ENCODE measurements around the gene NDE1.
A peak's percentile ranks its signal among the peaks of the same experiment; 100 is the strongest.
"Not testable (repeated sequence)": the region's sequence is repeated elsewhere in the genome, so short reads cannot be mapped to it uniquely, and the experiment has no call there.

Gene NDE1

DNA sequence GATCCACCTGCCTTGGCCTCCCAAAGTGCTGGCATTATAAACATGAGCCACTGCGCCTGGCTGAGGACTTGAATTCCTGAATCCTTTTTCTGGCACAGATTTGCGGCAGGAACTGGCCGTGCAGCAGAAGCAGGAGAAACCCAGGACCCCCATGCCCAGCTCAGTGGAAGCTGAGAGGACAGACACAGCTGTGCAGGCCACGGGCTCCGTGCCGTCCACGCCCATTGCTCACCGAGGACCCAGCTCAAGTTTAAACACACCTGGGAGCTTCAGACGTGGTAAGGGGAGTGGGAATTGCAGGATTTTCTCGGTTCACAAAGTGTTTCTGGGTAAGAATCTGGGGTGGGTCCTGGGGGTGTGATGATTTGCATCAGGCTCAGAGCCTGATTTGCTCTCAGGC, 41.0 kb downstream of the NDE1 start:
- H3K36me3 ChIP-seq (ENCODE audit: control insufficient read depth, insufficient read depth, low read length): peaks cover 84% of the 10 kb centered on the region
- no peaks in the 10 kb centered on the region for H3K4me1 ChIP-seq (ENCODE audit: control insufficient read depth, insufficient read depth, low read length, poor library complexity, severe bottlenecking)

DNA sequence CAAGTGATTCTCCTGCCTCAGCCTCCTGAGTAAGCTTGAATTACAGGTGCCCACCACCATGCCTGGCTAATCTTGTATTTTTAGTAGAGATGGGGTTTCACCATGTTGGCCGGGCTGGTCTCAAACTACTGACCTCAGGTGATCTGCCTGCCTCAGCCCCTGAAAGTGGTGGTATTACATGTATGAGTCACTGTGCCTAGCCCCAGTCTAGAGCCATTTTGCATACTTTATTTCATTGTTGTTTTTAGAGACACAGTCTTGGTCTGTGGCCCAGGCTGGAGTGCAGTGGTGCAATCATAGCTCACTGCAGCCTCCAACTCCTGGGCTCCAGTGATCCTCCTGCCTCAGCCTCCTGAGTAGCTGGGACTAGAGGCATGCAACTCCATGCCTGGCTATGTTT, 42.5 kb downstream of the NDE1 start:
- not testable (repeated sequence) for H3K4me3 ChIP-seq (ENCODE audit: insufficient read depth, low read depth, low read length, poor library complexity, severe bottlenecking); H3K27ac ChIP-seq (ENCODE audit: insufficient read depth, low read length, poor library complexity, severe bottlenecking); H3K27me3 ChIP-seq (replicated peaks; ENCODE audit: control insufficient read depth, insufficient read depth, low read length, poor library complexity, severe bottlenecking); H3K4me1 ChIP-seq (ENCODE audit: control insufficient read depth, insufficient read depth, low read length, poor library complexity, severe bottlenecking); DNase-seq; H3K9me3 ChIP-seq (ENCODE audit: control insufficient read depth, low read length)
- H3K36me3 ChIP-seq (ENCODE audit: control insufficient read depth, insufficient read depth, low read length): peaks cover 84% of the 10 kb centered on the region

More for the DNA sequence above, 41.0 kb downstream of the NDE1 start:
- H3K27ac ChIP-seq (ENCODE audit: insufficient read depth, low read length, poor library complexity, severe bottlenecking): no peak overlapping the region
- no peak for DNase-seq
- no peak overlapping the region for H3K4me3 ChIP-seq (ENCODE audit: insufficient read depth, low read depth, low read length, poor library complexity, severe bottlenecking)
- H3K9me3 ChIP-seq (ENCODE audit: control insufficient read depth, low read length): no peaks in the 10 kb centered on the region
- H3K27me3 ChIP-seq (replicated peaks; ENCODE audit: control insufficient read depth, insufficient read depth, low read length, poor library complexity, severe bottlenecking): no peaks in the 10 kb centered on the region

DNA sequence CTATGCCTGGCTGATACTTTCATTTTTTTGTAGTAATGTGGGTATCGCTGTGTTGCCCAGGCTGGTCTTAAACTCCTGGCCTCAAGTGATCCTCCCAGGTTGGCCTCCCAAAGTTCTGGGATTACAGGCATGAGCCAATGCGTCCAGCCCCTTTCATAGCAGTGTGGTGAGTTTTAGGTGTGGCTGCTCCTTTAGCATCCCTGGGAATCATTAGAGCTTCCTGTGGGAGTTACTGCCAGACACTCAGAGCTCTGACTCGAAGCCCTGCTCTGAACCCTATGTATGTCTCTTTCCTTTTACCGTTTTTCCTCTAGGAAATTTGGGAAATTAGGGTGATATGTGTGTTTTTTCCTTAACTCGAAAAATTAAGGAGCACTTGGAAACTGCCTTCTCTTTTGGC, 44.5 kb downstream of the NDE1 start:
- no peaks in the 10 kb centered on the region for H3K9me3 ChIP-seq (ENCODE audit: control insufficient read depth, low read length)
- no peak for DNase-seq
- H3K27ac ChIP-seq (ENCODE audit: insufficient read depth, low read length, poor library complexity, severe bottlenecking): no peak overlapping the region
- H3K27me3 ChIP-seq (replicated peaks; ENCODE audit: control insufficient read depth, insufficient read depth, low read length, poor library complexity, severe bottlenecking): no peaks in the 10 kb centered on the region
- no peak overlapping the region for H3K4me3 ChIP-seq (ENCODE audit: insufficient read depth, low read depth, low read length, poor library complexity, severe bottlenecking)
- no peaks in the 10 kb centered on the region for H3K4me1 ChIP-seq (ENCODE audit: control insufficient read depth, insufficient read depth, low read length, poor library complexity, severe bottlenecking)
- peaks cover 86% of the 10 kb centered on the region for H3K36me3 ChIP-seq (ENCODE audit: control insufficient read depth, insufficient read depth, low read length)

DNA sequence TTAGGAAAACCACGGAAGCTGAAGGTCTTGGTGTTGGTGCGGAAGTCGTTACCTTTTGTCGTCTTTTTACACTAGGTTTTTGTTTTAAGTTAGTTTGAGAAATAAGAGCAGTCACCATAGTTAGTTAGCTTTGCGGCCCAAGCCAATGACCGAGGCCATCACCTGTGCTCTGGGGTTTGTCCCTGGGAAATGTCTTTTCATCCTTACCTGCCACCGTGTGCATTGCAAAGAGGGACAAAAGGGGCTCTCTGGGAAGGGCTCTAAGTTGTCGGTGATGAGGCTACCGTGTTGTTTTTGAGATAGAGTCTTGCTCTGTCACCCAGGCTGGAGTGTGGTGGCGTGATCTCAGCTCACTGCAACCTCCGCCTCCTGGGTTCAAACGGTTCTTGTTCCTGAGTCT, 49.8 kb downstream of the NDE1 start:
- Histone ChIP-seq H3K9me3 (ENCODE audit: control insufficient read depth, low read length) (no peaks in the 10 kb centered on the region), H3K36me3 (ENCODE audit: control insufficient read depth, insufficient read depth, low read length) (peaks cover 70% of the 10 kb centered on the region), H3K27me3 (replicated peaks; ENCODE audit: control insufficient read depth, insufficient read depth, low read length, poor library complexity, severe bottlenecking) (no peaks in the 10 kb centered on the region), H3K27ac (ENCODE audit: insufficient read depth, low read length, poor library complexity, severe bottlenecking) (no peak overlapping the region), H3K4me3 (ENCODE audit: insufficient read depth, low read depth, low read length, poor library complexity, severe bottlenecking) (no peak overlapping the region), H3K4me1 (ENCODE audit: control insufficient read depth, insufficient read depth, low read length, poor library complexity, severe bottlenecking) (no peaks in the 10 kb centered on the region)
- DNase-seq: no peak

DNA sequence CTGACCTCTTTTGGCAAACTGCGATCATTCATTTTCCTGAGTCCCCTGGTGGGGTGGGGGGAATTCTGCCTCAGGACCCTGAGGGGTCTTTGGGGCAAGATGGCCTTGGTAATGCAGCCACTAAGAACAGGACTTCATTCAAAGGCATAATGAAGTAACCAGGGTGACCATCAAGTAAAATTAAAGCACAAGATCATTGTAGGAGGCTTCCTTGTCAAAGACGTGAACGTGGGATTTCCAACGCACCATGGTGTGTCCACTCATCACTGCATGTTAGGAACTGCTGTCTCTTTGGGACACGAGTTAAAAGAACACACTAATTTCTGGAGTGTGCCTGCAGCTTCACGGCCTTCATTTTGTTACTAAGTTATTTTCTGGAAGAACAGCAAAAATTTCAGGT, 51.3 kb downstream of the NDE1 start:
- peaks cover 63% of the 10 kb centered on the region for H3K36me3 ChIP-seq (ENCODE audit: control insufficient read depth, insufficient read depth, low read length)
- H3K9me3 ChIP-seq (ENCODE audit: control insufficient read depth, low read length): no peaks in the 10 kb centered on the region
- DNase-seq: no peak
- no peak overlapping the region for H3K4me3 ChIP-seq (ENCODE audit: insufficient read depth, low read depth, low read length, poor library complexity, severe bottlenecking)
- H3K27me3 ChIP-seq (replicated peaks; ENCODE audit: control insufficient read depth, insufficient read depth, low read length, poor library complexity, severe bottlenecking): no peaks in the 10 kb centered on the region
- no peak overlapping the region for H3K27ac ChIP-seq (ENCODE audit: insufficient read depth, low read length, poor library complexity, severe bottlenecking)
- no peaks in the 10 kb centered on the region for H3K4me1 ChIP-seq (ENCODE audit: control insufficient read depth, insufficient read depth, low read length, poor library complexity, severe bottlenecking)

DNA sequence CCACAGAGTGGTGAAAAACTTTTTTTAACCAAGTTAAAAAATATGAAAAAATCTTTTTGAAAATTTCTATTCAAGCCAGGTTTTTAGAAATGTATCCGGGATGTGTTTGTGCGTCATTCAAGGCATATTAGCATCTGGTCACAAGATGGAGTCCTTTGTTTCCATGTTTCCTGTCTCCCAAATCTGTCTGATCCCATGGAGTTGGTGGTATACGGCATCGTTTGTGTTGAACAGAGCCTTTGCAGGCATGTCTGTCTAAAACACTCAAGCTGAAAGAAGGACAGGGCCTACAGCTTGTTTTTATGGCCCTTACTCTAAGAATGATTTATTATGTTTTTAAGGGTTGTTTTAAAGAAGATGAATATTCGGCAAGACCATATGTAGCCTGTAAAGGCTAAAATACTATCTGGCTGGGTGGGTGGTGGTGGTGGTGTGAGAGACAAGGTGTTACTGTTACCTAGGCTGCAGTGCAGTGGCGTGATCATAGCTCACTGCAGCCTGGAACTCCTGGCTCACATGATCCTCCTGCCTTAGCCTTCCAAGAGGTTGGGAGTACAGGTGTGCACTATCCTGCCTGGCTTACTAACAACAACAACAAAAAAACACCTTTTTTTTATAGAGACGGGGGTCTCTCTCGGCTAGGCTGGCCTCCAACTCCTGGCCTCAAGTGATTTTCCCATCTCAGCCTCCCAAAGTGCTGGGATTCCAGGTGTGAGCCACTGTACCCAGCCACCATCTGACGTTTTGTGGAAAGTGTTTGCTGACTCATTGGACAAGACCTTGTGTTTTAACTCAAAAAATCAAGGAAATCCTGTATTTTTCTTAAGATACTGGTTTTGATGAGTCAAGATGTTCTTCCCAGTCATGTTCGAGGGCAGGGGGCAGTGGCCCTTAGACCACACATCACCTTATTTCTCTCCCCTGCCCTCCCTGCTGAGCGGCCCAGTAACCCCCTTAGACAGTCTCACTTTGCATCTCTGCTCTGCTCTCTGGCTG, 52.2 kb downstream of the NDE1 start:
- peaks cover 58% of the 10 kb centered on the region for H3K36me3 ChIP-seq (ENCODE audit: control insufficient read depth, insufficient read depth, low read length)
- no peak overlapping the region for H3K4me3 ChIP-seq (ENCODE audit: insufficient read depth, low read depth, low read length, poor library complexity, severe bottlenecking)
- no peak for DNase-seq
- no peak overlapping the region for H3K27ac ChIP-seq (ENCODE audit: insufficient read depth, low read length, poor library complexity, severe bottlenecking)
- no peaks in the 10 kb centered on the region for H3K27me3 ChIP-seq (replicated peaks; ENCODE audit: control insufficient read depth, insufficient read depth, low read length, poor library complexity, severe bottlenecking)
- no peaks in the 10 kb centered on the region for H3K9me3 ChIP-seq (ENCODE audit: control insufficient read depth, low read length)
- H3K4me1 ChIP-seq (ENCODE audit: control insufficient read depth, insufficient read depth, low read length, poor library complexity, severe bottlenecking): no peaks in the 10 kb centered on the region

DNA sequence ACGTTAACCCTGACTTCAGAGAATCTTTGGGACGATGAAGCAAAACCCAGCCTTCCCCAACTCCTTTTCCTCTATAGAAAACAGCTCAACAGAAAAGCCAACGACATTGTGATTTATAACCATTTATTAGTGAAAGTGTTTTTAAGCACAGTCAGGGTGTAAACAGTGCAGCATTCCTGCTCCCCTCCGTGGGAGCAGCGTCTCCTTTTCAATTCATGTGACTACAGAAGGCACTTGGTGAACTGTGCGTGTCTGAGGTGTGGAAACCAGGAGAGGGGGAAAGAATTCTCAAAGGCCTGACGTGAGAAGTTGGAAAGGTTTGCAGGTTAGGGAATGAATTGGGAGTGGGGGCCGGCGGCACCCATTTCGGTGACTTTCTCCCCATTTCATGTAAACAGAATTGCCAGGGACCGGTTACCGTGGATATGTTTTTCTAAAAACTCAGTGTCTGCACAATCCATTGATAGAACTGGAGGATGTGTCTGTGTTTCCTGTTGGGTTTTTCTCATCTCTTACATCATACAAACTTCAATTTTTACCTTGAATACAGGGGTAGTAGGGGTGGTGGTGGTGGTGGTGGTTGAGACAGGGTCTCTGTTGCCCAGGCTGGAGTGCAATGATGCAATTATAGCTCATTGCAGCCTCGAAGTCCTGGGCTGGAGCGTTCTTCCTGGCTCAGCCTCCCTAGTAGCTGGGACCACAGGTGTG, 53.1 kb downstream of the NDE1 start:
- Histone ChIP-seq H3K9me3 (ENCODE audit: control insufficient read depth, low read length) (no peaks in the 10 kb centered on the region), H3K4me1 (ENCODE audit: control insufficient read depth, insufficient read depth, low read length, poor library complexity, severe bottlenecking) (no peaks in the 10 kb centered on the region), H3K27ac (ENCODE audit: insufficient read depth, low read length, poor library complexity, severe bottlenecking) (no peak overlapping the region), H3K36me3 (ENCODE audit: control insufficient read depth, insufficient read depth, low read length) (peaks cover 49% of the 10 kb centered on the region), H3K4me3 (ENCODE audit: insufficient read depth, low read depth, low read length, poor library complexity, severe bottlenecking) (no peak overlapping the region), H3K27me3 (replicated peaks; ENCODE audit: control insufficient read depth, insufficient read depth, low read length, poor library complexity, severe bottlenecking) (no peaks in the 10 kb centered on the region)
- DNase-seq: no peak

DNA sequence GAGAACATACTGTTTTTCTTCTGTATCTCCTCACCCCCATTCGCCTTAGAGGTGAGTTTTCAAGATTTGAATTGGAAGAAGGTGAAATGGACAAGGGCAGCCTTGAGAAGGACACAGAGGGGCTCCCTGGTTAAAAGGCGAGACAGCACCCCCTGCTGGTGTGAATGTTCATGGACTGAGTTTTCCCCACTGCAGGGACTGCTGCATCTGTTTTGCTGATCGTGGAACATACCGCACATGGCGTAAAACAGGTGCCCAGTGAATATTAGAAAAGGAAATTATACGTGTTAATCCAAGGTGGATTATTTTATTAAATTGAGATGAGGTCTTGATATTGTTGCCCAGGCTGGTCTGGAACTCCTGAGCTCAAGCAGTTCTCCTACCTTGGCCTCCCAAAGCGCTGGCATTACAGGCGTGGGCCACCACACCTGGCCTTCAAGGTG, 54.5 kb downstream of the NDE1 start:
- H3K36me3 ChIP-seq (ENCODE audit: control insufficient read depth, insufficient read depth, low read length): peaks cover 39% of the 10 kb centered on the region
- H3K27ac ChIP-seq (ENCODE audit: insufficient read depth, low read length, poor library complexity, severe bottlenecking): no peak overlapping the region
- no peaks in the 10 kb centered on the region for H3K4me1 ChIP-seq (ENCODE audit: control insufficient read depth, insufficient read depth, low read length, poor library complexity, severe bottlenecking)
- H3K9me3 ChIP-seq (ENCODE audit: control insufficient read depth, low read length): no peaks in the 10 kb centered on the region
- peak; percentile 36 to 58 (median 44) for DNase-seq
- no peaks in the 10 kb centered on the region for H3K27me3 ChIP-seq (replicated peaks; ENCODE audit: control insufficient read depth, insufficient read depth, low read length, poor library complexity, severe bottlenecking)
- no peak overlapping the region for H3K4me3 ChIP-seq (ENCODE audit: insufficient read depth, low read depth, low read length, poor library complexity, severe bottlenecking)

DNA sequence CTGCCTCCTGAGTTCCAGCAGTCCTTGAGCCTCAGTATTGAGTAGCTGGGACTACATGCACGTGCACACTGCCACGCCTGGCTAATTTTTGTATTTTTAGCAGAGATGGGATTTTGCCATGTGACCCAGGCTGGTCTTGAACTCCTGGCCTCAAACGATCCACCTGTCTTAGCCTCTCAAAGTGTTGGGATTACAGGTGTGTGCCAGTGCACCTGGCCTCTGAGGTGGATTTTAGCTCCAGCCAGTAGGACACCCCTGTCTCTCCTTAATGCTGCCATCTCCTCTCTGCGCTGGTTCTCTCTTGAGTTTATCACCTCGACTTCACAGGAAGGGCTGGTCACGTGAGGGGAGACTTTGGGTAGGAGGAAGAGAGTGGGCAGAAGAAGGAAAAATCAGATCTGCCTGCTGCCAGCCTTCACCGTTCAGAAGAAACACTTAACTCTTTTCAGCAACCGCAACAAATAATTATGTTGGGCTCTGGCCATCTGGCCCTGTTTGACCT, 55.1 kb downstream of the NDE1 start:
- Histone ChIP-seq H3K4me3 (ENCODE audit: insufficient read depth, low read depth, low read length, poor library complexity, severe bottlenecking) (no peak overlapping the region), H3K9me3 (ENCODE audit: control insufficient read depth, low read length) (no peaks in the 10 kb centered on the region), H3K27ac (ENCODE audit: insufficient read depth, low read length, poor library complexity, severe bottlenecking) (no peak overlapping the region), H3K36me3 (ENCODE audit: control insufficient read depth, insufficient read depth, low read length) (peaks cover 35% of the 10 kb centered on the region), H3K27me3 (replicated peaks; ENCODE audit: control insufficient read depth, insufficient read depth, low read length, poor library complexity, severe bottlenecking) (no peaks in the 10 kb centered on the region), H3K4me1 (ENCODE audit: control insufficient read depth, insufficient read depth, low read length, poor library complexity, severe bottlenecking) (no peaks in the 10 kb centered on the region)
- no peak for DNase-seq

DNA sequence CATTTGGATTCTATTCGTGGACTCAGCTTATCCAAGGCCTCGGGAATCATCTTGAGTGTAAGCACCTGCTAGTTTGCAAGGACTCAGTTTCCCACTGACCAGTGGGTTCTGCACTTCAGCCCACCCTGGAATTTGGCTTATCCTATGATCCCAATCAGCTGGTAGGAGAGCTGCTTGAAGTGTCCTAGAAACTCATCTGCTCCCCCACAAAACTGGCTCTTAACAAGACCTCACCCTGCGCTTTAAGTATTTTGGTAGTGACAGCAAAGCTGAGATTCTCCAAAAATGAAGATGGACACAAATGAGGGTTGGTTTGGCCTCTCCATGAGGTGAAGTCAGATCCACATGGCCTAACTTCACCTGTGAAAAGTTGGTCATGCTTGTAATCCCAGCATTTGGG, 57.3 kb downstream of the NDE1 start:
- no peak for DNase-seq
- Histone ChIP-seq H3K9me3 (ENCODE audit: control insufficient read depth, low read length) (no peaks in the 10 kb centered on the region), H3K36me3 (ENCODE audit: control insufficient read depth, insufficient read depth, low read length) (peaks cover 19% of the 10 kb centered on the region), H3K27me3 (replicated peaks; ENCODE audit: control insufficient read depth, insufficient read depth, low read length, poor library complexity, severe bottlenecking) (no peaks in the 10 kb centered on the region), H3K4me1 (ENCODE audit: control insufficient read depth, insufficient read depth, low read length, poor library complexity, severe bottlenecking) (no peaks in the 10 kb centered on the region), H3K4me3 (ENCODE audit: insufficient read depth, low read depth, low read length, poor library complexity, severe bottlenecking) (no peak overlapping the region), H3K27ac (ENCODE audit: insufficient read depth, low read length, poor library complexity, severe bottlenecking) (no peak overlapping the region)

Data from effector memory CD4-positive, alpha-beta T cell (primary cell).